ENCODE measurements around the gene CPT1B.
"Not testable (repeated sequence)": the region's sequence is repeated elsewhere in the genome, so short reads cannot be mapped to it uniquely, and the experiment has no call there.

CPT1B gene

DNA sequence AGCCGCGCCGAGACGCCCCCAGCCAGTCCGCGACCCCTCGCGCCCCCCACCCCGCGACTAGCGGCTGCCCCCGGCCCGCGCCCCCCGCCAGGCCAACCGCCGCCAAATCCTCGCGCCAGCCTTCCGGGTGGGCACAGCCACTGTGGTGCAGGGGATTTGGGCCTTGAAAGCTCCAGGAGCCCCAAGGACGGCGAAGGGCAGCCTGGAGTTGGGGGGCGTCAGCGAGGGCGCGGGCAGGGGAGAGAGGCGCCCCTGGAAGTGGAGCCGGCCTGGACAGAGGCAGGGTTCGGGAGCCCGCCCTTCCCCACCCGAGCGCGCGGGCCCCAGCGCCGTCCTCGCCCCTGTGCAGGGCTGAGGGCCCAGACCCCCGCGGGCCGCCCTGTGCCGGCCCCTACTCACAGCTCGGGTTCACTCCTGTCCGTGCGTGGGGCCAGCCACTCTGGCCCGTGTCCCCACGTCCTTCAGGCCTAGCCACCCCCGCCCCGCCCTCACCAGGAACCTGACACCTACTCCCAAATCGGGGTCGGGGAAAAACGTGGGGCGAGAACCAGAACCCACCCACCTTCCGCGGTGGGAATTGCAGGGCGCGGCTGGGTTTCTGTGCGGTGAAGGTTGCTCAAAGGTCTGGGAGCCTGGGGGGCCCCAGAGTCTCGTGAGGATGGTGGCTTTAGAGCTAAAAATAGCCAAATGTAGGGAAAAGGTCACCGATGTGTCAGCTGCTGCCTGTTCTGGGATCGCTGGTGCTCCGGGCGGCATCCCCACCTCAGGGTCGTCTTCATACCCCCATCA is at the start of gene CPT1B:
Gene CPT1B, minus strand, starts transcription at position 441 of the 789 bp plus-strand sequence. CDS start 512 bp downstream, outside the sequence.
- DNase-seq (ENCODE audit: low read depth) = no peak

- no peak for DNase-seq (ENCODE audit: low read depth)
These were observed 48.8 kb upstream of the CPT1B start for GRCh38 chr22:50626850-50627641.

DNA sequence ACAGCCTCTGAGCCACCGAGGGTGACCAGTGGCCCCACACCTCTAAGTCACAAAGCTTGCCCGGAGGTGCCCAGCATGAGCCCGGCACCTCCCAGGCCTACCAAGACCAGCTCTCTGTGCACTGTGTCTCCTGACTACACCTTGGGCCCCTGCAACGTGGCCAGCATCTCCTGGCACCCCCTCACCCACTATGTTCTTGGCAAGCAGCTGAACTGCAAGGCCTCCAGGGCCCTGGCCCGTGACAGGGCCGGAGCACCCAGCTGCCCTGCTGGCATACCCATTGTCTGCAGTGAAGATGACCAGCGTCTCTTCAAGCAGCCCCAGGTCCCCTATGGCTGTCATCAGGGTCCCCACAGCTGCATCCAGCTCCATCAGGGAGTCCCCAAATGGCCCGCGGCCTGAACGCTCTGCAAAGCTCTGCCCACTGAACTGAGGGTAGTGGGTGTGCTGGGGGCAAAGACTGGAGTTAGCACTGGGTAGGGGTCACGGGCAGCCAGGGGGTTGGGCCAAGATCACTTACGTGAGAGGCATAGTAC is 48.2 kb upstream of the CPT1B start:
- no peak for DNase-seq (ENCODE audit: low read depth)

DNA sequence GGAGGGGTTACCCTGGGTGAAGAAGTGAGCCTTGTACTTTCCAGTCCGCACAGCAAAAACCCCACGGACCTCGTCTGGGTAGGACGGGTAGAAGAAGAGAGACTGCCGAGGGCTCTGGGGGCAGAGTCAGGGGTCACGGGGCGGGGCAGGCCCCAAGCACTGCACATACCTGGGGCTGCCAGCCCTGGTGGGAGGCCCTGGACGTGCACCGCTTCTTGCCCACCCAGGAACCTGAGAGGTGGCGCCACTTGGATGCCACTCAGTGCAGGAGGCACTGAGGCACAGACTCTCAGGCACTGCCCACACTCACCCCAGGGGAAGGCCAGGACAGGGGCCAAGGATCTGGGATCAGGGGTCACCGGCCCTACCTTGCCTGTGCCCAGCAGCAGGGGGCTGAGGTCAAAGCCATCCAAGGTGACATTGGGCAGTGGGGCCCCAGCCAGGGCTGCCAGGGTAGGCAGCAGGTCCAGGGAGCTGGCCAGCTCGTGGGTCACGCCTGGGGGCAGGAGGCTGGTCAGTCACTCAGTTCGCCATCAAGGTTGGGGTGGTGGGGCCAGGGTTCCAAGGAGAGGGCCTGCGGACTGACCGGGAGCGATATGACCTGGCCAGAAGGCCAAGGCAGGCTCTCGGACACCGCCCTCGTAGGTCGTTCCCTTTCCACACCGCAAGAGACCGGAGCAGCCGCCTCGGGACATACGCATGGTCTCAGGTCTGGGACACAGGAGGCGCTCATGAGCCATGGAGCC is 47.5 kb upstream of the CPT1B start:
- no peak for DNase-seq (ENCODE audit: low read depth)

DNA sequence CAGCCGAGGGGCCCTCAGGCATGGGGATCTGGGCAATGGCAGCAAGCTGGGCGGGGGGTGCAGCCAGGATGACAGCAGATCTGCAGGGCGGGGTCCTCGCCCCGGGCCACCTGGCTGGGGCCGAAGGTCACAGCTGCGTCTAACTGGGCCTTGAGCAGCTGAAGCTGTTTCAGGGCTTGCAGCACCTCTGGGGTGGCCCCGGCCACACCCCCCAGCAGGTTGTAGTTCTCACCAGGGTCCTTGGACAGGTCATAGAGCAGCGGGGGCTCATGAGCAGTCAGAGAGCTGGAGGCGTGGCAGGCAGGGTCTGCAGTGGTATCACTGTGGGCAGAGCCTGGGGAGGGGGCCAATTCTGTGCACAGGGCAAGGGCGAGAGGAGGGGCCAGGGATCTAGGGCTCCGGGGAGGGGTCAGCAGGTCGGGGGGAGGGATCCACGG is 46.9 kb upstream of the CPT1B start:
- DNase-seq (ENCODE audit: low read depth) = no peak

GRCh38 chr22:50624347-50625130 is 46.3 kb upstream of the CPT1B start:
- no peak for DNase-seq (ENCODE audit: low read depth)

DNA sequence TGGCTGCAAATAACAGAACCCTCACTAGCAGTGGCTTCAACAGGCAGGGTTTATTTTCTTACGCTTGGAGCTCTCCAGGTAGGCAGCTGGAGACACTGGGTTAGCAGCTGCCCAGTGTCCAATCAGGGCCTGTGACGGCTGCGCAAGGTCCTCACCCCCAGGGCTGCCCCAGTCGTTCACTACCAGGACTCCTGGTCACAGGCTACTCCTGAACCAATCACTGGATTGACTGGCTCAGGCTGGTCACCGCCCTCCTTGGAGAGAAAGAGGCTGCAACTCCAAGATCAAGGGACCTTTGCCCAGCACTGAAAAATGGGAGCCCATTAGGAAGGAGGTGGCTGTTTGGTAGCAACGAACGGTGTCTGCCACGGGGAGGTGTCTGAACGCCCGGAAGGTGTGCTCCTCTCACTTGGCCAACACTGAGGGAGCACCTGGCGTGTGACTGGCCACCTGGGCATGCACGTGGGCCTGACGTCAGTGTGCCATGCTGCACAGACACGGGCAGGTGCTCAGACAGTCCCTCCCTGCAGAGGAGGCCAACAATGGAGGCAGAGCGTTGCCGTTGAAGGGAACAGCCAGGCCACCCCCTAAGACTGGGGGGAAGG is 44.6 kb upstream of the CPT1B start:
- DNase-seq (ENCODE audit: low read depth) = no peak

GRCh38 chr22:50621948-50622722 is 43.9 kb upstream of the CPT1B start:
- DNase-seq (ENCODE audit: low read depth) = no peak

DNA sequence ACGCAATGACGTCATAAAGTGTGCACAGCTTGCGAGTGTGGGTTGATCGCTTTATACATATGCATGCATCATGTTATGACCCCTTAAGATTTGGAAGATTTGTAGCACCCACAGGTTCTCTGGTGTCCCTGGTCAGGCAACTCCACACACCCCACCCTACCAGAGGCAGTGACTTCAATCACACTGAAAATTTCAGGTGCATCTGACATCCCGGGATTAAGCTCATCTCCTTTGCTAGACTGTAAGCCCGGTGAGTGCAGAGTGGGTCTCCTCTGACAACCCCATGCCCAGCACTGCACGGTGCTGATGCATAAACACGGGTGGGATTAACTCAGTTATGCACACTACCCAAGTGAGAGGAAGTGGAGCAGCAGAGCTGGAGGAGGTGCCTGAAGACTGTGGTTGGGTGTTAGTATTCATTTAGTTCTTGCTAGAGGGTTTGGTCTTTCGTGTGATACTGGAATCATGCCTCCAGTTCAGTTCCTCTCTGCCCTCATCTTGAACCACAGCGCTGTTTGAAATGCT is 43.2 kb upstream of the CPT1B start:
- DNase-seq (ENCODE audit: low read depth) = peak; percentile 32

- peak; percentile 83 for DNase-seq (ENCODE audit: low read depth)
These were observed 42.5 kb upstream of the CPT1B start for GRCh38 chr22:50620593-50621355.

- not testable (repeated sequence) for DNase-seq (ENCODE audit: low read depth)
These were observed 36.1 kb upstream of the CPT1B start for GRCh38 chr22:50614296-50614695.

GRCh38 chr22:50613291-50613981 is 35.2 kb upstream of the CPT1B start:
- no peak for DNase-seq (ENCODE audit: low read depth)

- DNase-seq (ENCODE audit: low read depth) = no peak
These were observed 34.4 kb upstream of the CPT1B start for GRCh38 chr22:50612528-50613221.

DNA sequence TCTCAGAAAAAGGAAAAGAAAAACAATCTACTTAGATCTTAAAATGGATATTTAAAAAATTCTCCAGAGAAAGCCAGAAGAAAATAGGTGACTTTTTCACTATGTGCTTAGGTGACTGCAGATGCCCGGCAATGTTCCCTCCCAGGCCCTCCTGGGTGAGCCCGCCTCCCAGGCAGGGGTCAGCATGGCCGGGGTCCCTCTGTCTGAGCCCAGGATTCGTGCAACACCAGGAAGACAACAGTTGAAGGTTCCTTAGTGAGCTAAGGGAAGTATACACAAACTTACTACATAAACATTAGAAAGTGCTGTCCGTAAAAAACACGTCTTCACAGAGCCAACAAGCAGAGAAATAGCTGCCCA is 33.9 kb upstream of the CPT1B start:
- DNase-seq (ENCODE audit: low read depth) = no peak

DNA sequence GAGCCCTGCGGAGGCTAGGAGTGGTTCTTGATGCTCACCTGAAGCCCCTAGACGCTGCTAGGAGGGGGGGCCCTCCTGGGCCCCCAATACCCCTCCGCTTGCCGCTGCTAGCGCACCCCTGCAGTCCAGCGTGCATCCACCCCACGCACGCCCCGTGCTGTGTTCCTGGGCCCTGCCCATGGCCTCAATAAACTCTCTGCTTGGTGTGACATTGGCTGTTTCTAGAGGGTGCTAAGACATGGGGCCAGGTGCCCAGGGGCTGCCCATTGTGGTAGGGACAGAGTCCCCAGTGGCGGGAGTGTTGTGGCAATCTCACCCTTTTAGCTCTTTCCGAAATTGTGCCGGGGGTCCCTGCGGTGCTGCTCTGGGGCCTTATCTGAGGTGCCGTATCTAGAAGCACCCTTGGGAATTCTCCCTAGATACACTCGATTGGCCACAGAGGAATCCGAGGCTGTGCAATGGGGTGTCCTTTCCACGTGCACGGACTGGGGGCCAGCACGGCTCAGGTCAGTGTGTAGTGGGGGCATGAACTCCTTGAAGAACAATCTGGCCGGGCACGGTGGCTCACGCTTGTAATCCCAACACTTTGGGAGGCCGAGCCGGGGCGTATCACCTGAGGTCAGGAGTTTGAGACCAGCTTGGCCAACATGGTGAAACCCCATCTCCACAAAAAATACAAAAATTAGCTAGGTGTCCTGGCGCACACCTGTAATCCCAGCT is 33.3 kb upstream of the CPT1B start:
- DNase-seq (ENCODE audit: low read depth) = no peak

DNA sequence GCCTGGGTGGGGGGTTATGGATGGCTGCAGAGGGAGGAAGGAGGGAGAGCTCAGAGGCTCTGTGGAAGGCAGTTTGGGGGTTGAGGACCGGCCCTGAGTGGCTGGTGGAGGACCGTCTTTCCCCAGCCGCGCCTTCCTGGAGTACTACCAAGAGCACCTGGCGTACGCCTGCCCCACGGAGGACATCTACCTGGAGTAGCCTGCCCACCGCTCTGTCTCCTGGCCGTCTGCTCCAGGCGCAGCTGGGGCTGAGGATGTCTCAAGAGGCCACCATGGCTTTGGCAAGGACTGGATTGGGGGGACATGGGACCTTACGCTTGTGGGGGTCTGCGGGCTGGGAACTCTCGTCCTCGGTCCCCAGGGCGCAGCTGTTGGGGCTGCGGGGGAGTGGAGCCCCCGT is 32.4 kb upstream of the CPT1B start:
- DNase-seq (ENCODE audit: low read depth) = no peak

DNA sequence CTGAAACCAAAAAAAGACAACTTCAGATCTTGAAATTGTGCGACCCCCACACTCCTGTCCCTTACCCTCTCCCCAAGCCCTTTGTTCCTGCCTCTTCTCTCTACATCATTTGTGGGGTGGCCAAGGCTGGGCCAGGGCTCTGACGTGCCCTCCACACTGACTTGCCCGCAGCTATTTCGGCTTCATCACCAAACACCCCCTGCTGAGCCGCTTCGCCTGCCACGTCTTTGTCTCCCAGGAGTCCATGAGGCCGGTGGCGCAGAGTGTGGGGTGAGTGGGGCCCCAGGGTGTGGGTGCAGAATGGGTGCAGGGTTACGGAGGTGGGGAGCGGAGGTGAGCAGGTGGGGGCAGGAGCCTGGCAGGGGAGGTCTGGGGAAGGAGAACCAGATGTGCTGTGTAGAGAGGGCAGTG is 31.8 kb upstream of the CPT1B start:
- no peak for DNase-seq (ENCODE audit: low read depth)

Data from T-helper 22 cell (primary cell).